IPS-15b (cell line): Measurements from ENCODE around the gene LIMS2.

Source experiments
- H3K27me3 ChIP-seq: one replicate; pipeline ENCODE4 v1.6.1; 2013; ENCODE audit warnings: low read length; ENCODE audit not compliant: control insufficient read depth, insufficient read depth
- H3K36me3 ChIP-seq: one replicate; pipeline ENCODE4 v1.6.1; 2013; ENCODE audit warnings: low read length; ENCODE audit not compliant: control insufficient read depth, insufficient read depth
- H3K4me1 ChIP-seq: one replicate; pipeline ENCODE4 v1.6.1; 2013; ENCODE audit warnings: mild to moderate bottlenecking, low read length; ENCODE audit not compliant: control insufficient read depth, insufficient read depth
- H3K4me3 ChIP-seq: one replicate; pipeline ENCODE4 v1.5.1; 2013; ENCODE audit warnings: low read depth, low read length
- H3K9ac ChIP-seq: one replicate; pipeline ENCODE4 v1.6.1; 2013; ENCODE audit warnings: low read depth, mild to moderate bottlenecking, low read length
- H3K9me3 ChIP-seq: one replicate; pipeline ENCODE4 v1.6.1; 2013; ENCODE audit warnings: mild to moderate bottlenecking, low read length; ENCODE audit not compliant: control insufficient read depth, insufficient read depth

The LIMS2 gene

DNA sequence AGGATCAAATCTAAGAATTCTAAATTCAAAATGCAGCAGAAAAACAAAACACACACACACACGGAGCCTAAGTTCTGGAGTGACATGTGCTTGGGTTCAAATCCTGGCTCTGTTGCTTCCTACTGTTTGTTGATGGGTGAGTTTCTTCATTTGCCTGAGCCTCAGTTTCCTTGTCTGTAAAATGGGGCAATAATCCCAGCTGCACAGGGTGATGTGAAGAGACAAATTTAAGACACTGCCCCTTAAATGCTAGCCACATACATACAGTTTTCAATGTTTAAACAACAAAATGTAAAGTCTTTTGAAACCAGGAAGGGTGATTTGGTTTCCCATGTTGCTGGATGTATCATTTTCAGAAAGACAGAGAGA is 30.3 kb downstream of the LIMS2 start:
- Histone ChIP-seq H3K4me1 (no peaks in the 10 kb centered on the region), H3K9ac (no peak overlapping the region), H3K36me3 (no peaks in the 10 kb centered on the region), H3K4me3 (no peak overlapping the region), H3K9me3 (no peaks in the 10 kb centered on the region), H3K27me3 (no peaks in the 10 kb centered on the region)

DNA sequence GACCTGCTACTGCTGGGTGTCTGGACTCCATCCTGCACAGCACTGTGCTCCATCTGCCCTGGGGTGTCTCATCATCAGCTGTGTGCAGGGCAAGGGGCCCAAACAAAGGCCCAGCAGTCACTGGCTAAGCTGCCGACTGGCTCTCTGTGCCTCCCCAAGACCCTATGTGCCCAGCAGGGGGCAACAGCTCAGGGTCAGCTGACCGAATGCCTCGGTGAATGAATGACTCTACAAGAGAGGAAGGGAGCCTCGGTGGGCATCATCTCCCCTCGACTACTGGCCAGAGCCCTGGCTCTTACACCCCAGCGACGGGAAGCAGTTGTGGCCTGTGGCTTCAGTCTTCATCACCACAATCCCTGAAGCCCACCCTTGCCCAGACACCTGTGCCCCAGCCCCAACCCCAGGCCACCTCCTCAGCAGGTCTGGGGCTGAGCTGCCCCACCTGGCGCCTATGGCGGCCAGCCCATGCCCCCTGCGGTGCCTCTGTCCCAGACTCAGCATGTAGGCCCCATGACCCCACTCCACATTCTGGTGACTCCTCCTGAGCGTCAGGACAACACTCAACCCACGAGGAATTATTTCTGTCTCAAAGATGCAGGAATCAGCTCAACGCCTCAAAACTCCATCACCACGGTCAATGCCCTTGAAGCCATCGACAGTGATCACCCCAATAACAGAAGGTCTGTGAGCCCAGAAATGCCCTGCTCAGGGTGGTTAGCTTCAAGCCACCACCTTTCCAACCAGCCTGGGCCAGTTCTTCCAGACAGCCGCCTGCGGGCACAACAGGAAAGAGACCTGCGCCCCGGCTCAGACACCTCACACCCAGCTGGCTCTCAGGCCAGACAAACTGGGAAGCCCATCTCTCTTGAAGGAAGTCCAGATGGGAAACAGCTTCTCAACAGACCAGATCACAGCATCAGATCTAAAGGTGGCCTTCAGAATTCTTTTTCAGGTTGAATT is 31.0 kb downstream of the LIMS2 start:
- Histone ChIP-seq H3K4me1 (no peaks in the 10 kb centered on the region), H3K9ac (no peak overlapping the region), H3K4me3 (no peak overlapping the region), H3K27me3 (no peaks in the 10 kb centered on the region), H3K36me3 (no peaks in the 10 kb centered on the region), H3K9me3 (no peaks in the 10 kb centered on the region)

DNA sequence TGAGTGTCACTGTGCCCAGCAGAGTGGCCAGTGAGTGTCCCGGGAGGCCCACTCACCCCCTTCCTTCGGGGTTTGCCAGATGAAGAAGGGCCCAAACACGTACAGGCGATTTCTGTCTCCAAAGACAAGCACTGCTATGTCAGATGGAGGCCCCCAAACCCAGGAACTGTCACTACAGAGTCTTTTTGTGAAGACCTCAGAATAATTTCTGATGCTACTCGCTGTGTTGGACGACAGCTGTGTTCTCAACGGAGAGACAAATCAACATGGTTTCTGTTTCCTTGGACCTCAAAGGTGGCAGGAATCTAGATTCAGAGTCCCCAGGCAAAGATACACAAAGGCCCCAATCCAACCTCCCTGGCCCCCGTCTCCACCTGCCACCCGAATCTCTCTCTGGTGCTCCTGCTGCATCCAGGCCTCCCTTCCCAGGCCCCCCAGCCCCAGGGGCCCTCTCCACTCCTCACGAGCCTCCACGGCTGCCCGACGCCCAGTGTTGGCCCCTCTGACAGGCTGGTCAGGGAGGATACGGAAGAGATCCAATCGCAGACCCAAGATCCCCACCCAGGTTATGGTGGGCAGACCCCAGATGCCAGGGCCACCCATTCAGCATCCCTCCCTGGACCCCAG is 31.8 kb downstream of the LIMS2 start:
- no peaks in the 10 kb centered on the region for H3K4me1 ChIP-seq
- no peaks in the 10 kb centered on the region for H3K27me3 ChIP-seq

DNA sequence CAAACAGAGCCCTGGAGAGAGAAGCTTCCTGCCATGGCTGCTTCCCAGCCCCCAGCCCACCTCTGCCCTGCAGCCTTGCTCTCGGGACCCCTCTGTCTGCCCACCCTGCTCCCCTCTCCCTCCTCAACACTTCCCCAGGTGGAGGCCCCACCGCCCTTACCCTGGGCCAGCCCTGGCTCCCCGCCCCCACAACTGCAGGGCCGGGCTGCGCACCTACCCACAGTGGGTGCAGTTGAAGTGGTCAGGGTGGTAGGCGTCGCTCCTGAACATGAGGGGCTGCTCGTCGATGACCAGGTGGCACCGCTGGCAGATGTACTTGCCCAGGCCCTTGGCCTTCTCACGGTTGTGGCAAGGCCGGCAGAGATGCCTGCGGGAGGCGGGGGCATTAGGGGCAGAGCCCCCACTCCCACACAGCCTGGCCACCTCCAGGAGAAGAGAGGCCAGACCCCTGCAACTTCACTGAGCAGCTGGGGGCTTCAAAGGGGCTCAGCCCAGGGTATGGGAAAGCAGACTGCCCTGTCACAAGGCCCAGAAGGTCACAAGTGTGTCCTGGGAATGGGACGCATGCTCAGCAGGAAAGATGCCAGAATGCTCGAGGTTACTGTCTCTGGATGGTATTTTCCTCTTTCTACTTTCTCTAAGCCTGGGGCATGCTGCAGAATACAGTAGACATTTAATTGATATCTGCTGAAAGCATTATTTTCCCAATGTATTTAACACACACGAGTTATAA is 32.5 kb downstream of the LIMS2 start:
- Histone ChIP-seq H3K36me3 (no peaks in the 10 kb centered on the region), H3K9me3 (no peaks in the 10 kb centered on the region), H3K4me1 (peaks cover 3% of the 10 kb centered on the region), H3K27me3 (no peaks in the 10 kb centered on the region), H3K4me3 (no peak overlapping the region), H3K9ac (no peak overlapping the region)

More for the DNA sequence above, 31.8 kb downstream of the LIMS2 start:
- no peak overlapping the region for H3K4me3 ChIP-seq
- no peak overlapping the region for H3K9ac ChIP-seq
- H3K36me3 ChIP-seq = no peaks in the 10 kb centered on the region
- H3K9me3 ChIP-seq = no peaks in the 10 kb centered on the region

DNA sequence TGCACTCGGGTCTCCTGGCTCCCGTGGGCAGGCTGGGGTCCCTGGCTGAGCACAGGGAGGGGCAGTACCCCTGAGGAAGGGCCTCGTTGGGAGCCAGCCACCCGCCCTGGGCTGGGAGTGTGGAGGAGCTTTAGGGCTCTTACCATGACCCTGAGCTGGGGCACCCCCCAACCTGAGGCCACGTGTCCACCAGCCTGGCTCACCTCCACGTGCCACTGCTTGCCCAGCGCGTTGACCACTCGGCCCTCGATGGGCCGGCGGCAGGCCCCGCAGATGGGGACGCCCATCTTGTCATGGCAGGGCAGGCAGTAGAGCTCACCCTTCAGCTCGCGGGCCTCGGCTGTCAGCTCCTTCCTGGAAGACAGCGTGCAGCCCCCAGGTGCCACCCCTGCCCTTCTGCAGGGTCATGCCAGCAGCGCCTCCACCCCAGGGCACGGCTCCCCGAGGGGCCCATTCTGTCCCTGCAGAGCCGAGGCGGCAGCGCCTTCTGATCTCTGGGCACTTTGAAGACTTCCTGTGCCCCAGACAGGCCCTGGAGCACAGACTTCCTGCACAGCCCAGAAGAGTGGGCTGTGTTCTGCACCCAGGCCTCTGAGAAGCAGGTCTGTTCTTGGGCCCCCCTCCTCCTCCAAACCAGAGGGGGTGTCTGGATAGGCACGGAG is 33.4 kb downstream of the LIMS2 start:
- peaks cover 9% of the 10 kb centered on the region for H3K4me1 ChIP-seq

DNA sequence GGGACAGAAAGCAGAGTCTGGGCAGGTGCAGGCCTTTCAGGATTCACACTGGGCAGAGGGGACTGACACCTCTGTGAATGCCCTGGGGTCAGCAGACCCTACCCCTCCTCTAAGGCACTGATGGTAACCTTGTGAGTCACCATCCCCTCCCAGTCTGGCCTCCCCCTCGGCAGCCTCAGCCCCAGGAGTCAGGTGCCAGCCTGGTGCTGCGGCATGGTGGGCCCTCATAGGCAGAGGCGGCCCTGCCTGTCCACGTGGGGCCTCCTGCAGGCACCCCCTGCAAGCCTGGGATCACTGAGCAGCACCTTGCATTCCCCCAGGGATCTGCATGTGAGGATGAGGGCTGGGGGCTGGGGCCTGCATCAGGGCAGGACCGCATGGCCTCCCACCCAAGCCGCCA is 34.2 kb downstream of the LIMS2 start:
- H3K4me3 ChIP-seq = no peak overlapping the region
- no peaks in the 10 kb centered on the region for H3K36me3 ChIP-seq
- no peaks in the 10 kb centered on the region for H3K27me3 ChIP-seq
- H3K9me3 ChIP-seq = no peaks in the 10 kb centered on the region
- peaks cover 9% of the 10 kb centered on the region for H3K4me1 ChIP-seq
- H3K9ac ChIP-seq = no peak overlapping the region

More for the DNA sequence above, 33.4 kb downstream of the LIMS2 start:
- no peak overlapping the region for H3K9ac ChIP-seq
- H3K9me3 ChIP-seq = no peaks in the 10 kb centered on the region
- no peaks in the 10 kb centered on the region for H3K27me3 ChIP-seq
- no peaks in the 10 kb centered on the region for H3K36me3 ChIP-seq
- H3K4me3 ChIP-seq = no peak overlapping the region

DNA sequence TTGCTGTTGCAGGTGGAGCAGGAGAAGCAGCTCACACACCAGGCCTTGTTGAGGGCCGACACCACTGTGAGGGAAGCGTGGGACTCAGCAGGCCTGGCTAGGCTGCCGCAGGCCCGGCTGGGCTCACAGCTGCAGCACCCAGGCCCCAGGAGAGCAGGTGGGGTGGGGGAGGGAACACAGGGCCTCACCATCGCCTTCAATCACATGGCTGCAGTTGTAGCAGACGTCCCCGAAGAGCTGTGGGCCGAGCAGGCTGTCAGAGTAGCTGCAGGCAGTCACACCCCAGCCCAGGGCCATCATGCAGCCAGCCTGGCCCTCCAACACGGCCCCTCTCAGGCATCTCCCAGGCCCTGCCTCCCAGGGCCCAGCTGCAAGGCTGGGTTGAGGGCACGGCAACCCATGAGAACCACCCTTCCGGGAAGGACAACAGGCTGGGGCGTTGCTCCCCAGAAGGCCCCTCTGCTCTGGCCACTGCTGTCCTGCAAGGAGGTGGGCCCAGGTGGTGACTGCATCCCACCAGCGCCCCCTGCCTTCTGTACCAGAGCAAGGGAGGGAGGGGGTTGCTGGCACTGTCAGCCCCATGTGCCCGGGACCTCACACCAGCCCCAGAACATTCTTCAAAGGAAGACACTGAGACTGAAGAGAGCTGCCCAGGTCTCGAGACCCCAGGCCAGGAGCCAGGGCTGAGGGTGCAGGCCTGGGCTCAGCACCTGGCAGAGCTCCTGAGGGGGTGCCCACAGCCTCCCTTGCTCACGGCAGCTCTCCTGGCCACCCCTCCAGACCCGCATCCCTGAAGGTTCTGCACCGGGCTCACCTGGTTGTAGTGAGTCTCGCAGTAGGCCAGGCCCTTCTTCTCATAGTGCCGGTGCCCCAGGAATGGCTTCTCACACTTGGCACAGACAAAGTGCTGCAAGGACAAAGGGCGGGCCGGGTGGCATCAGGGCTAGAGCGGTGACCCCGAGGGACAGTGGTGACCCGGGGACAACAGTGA is 35.0 kb downstream of the LIMS2 start:
- H3K4me1 ChIP-seq = peaks cover 9% of the 10 kb centered on the region
- no peaks in the 10 kb centered on the region for H3K9me3 ChIP-seq
- H3K9ac ChIP-seq = no peak overlapping the region
- no peak overlapping the region for H3K4me3 ChIP-seq
- H3K27me3 ChIP-seq = no peaks in the 10 kb centered on the region
- H3K36me3 ChIP-seq = no peaks in the 10 kb centered on the region

DNA sequence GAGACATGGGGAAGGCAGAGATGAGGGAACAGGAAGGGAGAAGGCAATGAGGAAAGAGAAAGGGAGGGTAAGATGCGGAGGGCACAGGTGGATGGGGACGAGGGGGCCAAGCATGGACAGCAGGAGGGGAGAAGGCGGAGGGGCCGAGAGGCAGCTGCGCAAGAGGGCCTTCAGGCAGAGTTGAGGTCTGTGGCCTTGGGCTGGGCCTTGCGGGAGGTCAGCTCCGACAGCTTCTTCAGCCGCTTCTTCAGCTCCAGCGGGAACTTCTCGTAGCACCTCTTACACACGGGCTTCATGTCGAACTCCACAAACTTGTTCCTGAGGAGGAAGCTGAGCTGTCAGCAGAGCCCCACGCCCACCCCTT is 36.2 kb downstream of the LIMS2 start:
- Histone ChIP-seq H3K9me3 (no peaks in the 10 kb centered on the region), H3K4me3 (no peak overlapping the region), H3K9ac (no peak overlapping the region), H3K36me3 (no peaks in the 10 kb centered on the region), H3K27me3 (no peaks in the 10 kb centered on the region), H3K4me1 (peaks cover 9% of the 10 kb centered on the region)

DNA sequence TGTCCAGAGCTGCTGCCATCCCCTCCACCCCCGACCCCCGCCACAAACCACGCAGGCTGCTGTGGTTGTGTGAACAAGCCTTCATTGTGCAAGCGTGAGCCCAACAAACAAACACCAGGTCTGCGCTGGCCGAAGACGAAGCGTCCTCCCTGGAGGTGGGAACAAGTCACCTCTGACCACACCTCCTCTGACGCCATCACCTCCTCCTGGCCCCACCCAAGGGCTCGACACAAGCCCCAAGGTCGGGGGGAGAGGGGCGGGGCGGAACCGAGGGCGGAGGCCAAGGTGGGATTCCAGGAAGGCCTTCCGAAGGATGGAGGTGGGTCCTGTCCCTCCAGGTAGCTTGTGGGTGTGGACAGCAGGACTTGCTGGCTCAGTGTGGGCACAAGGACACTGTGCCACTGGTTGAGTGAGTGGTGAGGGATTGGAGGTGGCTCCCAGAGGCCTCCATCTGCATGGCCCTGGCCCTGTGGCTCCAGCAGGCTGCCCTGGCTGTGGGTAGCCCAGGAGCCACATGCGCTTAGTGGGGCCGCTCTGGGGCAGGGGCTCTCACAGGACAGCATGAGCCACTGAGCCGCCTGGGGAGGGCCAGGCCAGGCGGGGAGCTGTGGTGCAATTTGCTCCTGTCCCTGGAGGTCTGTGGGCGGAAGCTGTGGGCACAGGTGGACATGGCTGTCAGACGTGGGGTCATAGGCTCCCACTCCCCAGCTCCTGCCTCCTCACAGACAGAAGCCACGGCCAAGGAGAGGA is 36.8 kb downstream of the LIMS2 start:
- H3K9ac ChIP-seq = no peak overlapping the region
- H3K36me3 ChIP-seq = no peaks in the 10 kb centered on the region
- H3K4me1 ChIP-seq = peaks cover 9% of the 10 kb centered on the region
- no peaks in the 10 kb centered on the region for H3K9me3 ChIP-seq
- H3K27me3 ChIP-seq = no peaks in the 10 kb centered on the region
- peak overlapping the region; percentile 30 for H3K4me3 ChIP-seq

DNA sequence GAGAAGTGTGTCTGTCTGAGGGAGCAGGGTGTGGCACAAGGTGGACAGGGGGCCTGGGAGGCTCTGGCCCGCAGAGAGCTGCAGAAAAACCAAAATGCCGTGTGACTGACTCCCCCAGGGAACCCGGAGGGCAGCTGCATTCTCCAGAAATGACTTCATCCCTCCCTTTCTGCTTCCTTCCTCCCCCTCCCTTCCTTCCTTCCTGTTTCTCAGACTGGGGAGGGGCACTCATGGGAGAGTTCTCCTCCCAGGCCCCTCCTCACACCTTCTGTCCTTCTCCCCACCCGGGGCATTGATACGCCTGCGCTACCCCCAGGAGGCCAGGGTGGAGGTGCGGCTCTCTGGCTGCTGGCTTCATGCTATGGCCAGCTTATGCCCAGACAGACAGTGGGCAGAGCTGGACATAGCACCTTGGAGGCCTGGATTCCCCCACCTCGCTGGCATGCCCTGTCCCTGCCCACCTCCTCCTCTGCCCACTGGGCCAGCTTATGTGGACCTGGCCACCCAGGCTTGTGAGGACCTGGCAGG is 37.5 kb downstream of the LIMS2 start:
- no peak overlapping the region for H3K9ac ChIP-seq
- no peaks in the 10 kb centered on the region for H3K27me3 ChIP-seq
- no peaks in the 10 kb centered on the region for H3K9me3 ChIP-seq
- peak overlapping the region; percentile 30 for H3K4me3 ChIP-seq
- peaks cover 9% of the 10 kb centered on the region for H3K4me1 ChIP-seq
- H3K36me3 ChIP-seq = no peaks in the 10 kb centered on the region
